A549 (cell line): ENCODE measurements around the gene BICC1. TPM values are rescaled to one million over a fixed set of nuclear protein-coding genes. Genes with fewer than 3 reads are reported as not detected.
A peak's percentile ranks its signal among the peaks of the same experiment; 100 is the strongest.

Experiments
- ATAC-seq, 2 experiments: fragments of 200-7000 bp in 1 of 2; fragments of >200 bp in 1 of 2; cut with Nextera tagmentation in 1 of 2; cut with Tn5 transposase in 1 of 2; 3 replicates each; pipeline versions ENCODE4 v1.8.0 to v1.9.1; 2018 to 2020; ENCODE audit warnings: mild to moderate bottlenecking in 1 of 2, moderate library complexity in 1 of 2
- CTCF ChIA-PET: fragments of 300-600 bp; sonication (Branson Sonifier 250); formaldehyde crosslinking; extraction: SDS; loops from one replicate; lab custom pipeline; 2021; ENCODE audit warnings: antibody characterized with exemption, inconsistent platforms; lab: Yijun Ruan, JAX
- POLR2A ChIA-PET: fragments of 350-600 bp; formaldehyde crosslinking; extraction: SDS; loops from one replicate; lab custom pipeline; 2021; ENCODE audit warnings: antibody characterized with exemption, inconsistent platforms; lab: Yijun Ruan, JAX
- DNase-seq, 2 experiments: peaks; one replicate each; pipeline versions ENCODE4 v3.0.0 to v3.0.0-alpha.2; 2011 to 2016; ENCODE audit warnings: low read depth in 1 of 2, low spot score in 1 of 2
- FAIRE-seq: peaks from 2 replicates; lab custom pipeline; 2011; peaks lifted over from hg19 to GRCh38; lab: Jason Lieb, UNC
- H3K27ac ChIP-seq, 2 experiments: fragments of >200 bp; sonication (Bioruptor Twin); formaldehyde crosslinking; 3 replicates each; pipeline ENCODE4 v1.5.1; 2016 to 2017
- H3K4me1 ChIP-seq: fragments of >200 bp; sonication (Bioruptor Twin); formaldehyde crosslinking; 3 replicates; pipeline ENCODE4 v1.6.1; 2016
- H3K4me2 ChIP-seq: fragments of >200 bp; sonication (Bioruptor Twin); formaldehyde crosslinking; 3 replicates; pipeline ENCODE4 v1.6.1; 2016
- H3K4me3 ChIP-seq: fragments of >200 bp; sonication (Bioruptor Twin); formaldehyde crosslinking; 3 replicates; pipeline ENCODE4 v1.5.1; 2016
- H3K9me3 ChIP-seq: fragments of >200 bp; sonication (Bioruptor Twin); formaldehyde crosslinking; 3 replicates; pipeline ENCODE4 v1.6.1; 2016
- BHLHE40 ChIP-seq: IDR thresholded peaks from 2 replicates; pipeline ENCODE4 v1.6.1; 2012; ENCODE audit warnings: low read depth, low read length, inconsistent platforms
- CBX2 ChIP-seq: fragments of 200-600 bp; sonication (generic); IDR thresholded peaks from 2 replicates; pipeline ENCODE4 v1.6.1; 2016; ENCODE audit warnings: low read depth, mild to moderate bottlenecking, borderline replicate concordance
- CEBPB ChIP-seq, 2 experiments: fragments of >200 bp in 1 of 2; sonication (Bioruptor Twin) in 1 of 2; formaldehyde crosslinking in 1 of 2; IDR thresholded peaks; 2 replicates each; pipeline ENCODE4 v1.6.1; 2012 to 2016
- CTCF ChIP-seq: fragments of >200 bp; sonication (Bioruptor Twin); formaldehyde crosslinking; IDR thresholded peaks from 3 replicates; pipeline ENCODE4 v1.5.1; 2016
- EHF ChIP-seq: fragments of 250-450 bp; sonication (Bioruptor Pico); IDR thresholded peaks from 2 replicates; pipeline ENCODE4 v1.5.0; 2020; ENCODE audit warnings: mild to moderate bottlenecking
- EHMT2 ChIP-seq: fragments of 200-600 bp; sonication (generic); IDR thresholded peaks from 2 replicates; pipeline ENCODE4 v1.6.1; 2016; ENCODE audit warnings: antibody characterized with exemption, low read depth, mild to moderate bottlenecking, moderate library complexity
- ELK1 ChIP-seq: fragments of 150-350 bp; IDR thresholded peaks from 2 replicates; pipeline ENCODE4 v1.6.1; 2014; ENCODE audit warnings: low read depth, mild to moderate bottlenecking, low read length
- ESRRA ChIP-seq: fragments of 150-350 bp; IDR thresholded peaks from 2 replicates; pipeline ENCODE4 v1.6.1; 2014; ENCODE audit warnings: mild to moderate bottlenecking, low read length, borderline replicate concordance
- FOSB ChIP-seq: fragments of 250-450 bp; sonication (Bioruptor Pico); IDR thresholded peaks from 2 replicates; pipeline ENCODE4 v1.5.0; 2020; ENCODE audit warnings: mild to moderate bottlenecking, moderate library complexity
- HDAC2 ChIP-seq: fragments of 200-600 bp; sonication (generic); IDR thresholded peaks from 2 replicates; pipeline ENCODE4 v1.6.1; 2016
- JUN ChIP-seq, 2 experiments: fragments of >200 bp; sonication (Bioruptor Twin); formaldehyde crosslinking; IDR thresholded peaks; 2 replicates in 1 of 2; 3 replicates in 1 of 2; pipeline ENCODE4 v1.6.1; 2016 to 2017
- JUNB ChIP-seq: fragments of >200 bp; sonication (Bioruptor Twin); formaldehyde crosslinking; IDR thresholded peaks from 2 replicates; pipeline ENCODE4 v1.6.1; 2016
- MAX ChIP-seq: IDR thresholded peaks from 2 replicates; pipeline ENCODE4 v1.6.1; 2012
- PBX3 ChIP-seq: IDR thresholded peaks from 2 replicates; pipeline ENCODE4 v1.6.1; 2012
- PHF8 ChIP-seq: fragments of 200-600 bp; sonication (generic); IDR thresholded peaks from 2 replicates; pipeline ENCODE4 v1.6.1; 2016; ENCODE audit warnings: low read depth, mild to moderate bottlenecking, antibody characterized with exemption, moderate library complexity, borderline replicate concordance
- POLR2A ChIP-seq: IDR thresholded peaks from 2 replicates; pipeline ENCODE4 v1.6.1; 2012; ENCODE audit warnings: mild to moderate bottlenecking, low read length
- SMC3 ChIP-seq: fragments of >200 bp; sonication (Bioruptor Twin); formaldehyde crosslinking; IDR thresholded peaks from 3 replicates; pipeline ENCODE4 v1.6.1; 2018; ENCODE audit warnings: inconsistent platforms
- SREBF2 ChIP-seq: fragments of 450-650 bp; IDR thresholded peaks from 2 replicates; pipeline ENCODE4 v1.6.1; 2014; ENCODE audit warnings: mild to moderate bottlenecking, moderate library complexity
- WGBS: methylation state at CpG from one replicate; pipeline ENCODE4 v1.1.6; 2017; ENCODE audit errors: missing lambda C conversion rate; 5-methylcytosine and 5-hydroxymethylcytosine counted together
- polyA plus RNA-seq, 4 experiments: library from polyadenylated mRNA; depleted of rRNA in 3 of 4; stranded (reverse); fragments of >200 nt; fragmentation: RNase III in 1 of 4; extraction: RNeasy Plus Mini Kit Qiagen cat#74134 plus additional on column Dnase treatment in 1 of 4; gene quantifications; 2 replicates in 3 of 4; 3 replicates in 1 of 4; pipeline ENCODE4 v1.2.3, GENCODE V29; 2011 to 2017

BICC1 gene
- polyA plus RNA-seq, 2 of the 4 experiments (the other 2 are of a cell fraction) = 36.9 to 56.8 TPM

GRCh38 chr10:58712141-58712540, 199.5 kb downstream of the BICC1 start:
- no peak overlapping the region for H3K27ac ChIP-seq
- 76% methylated on average over 3 of the region's 3 CpGs for WGBS
- FAIRE-seq (peak; percentile 7), ATAC-seq (no peak), DNase-seq (no peak)
- no peaks in the 10 kb centered on the region for H3K4me1 ChIP-seq
- POLR2A ChIA-PET = no interaction called here
- H3K4me2 ChIP-seq = no peak overlapping the region
- TF ChIP-seq HDAC2 (no peak), EHMT2 (no peak), POLR2A (no peak), FOSB (no peak), PBX3 (no peak), PHF8 (no peak), BHLHE40 (no peak)
- H3K4me3 ChIP-seq = no peak overlapping the region
- no peaks in the 10 kb centered on the region for H3K9me3 ChIP-seq
- CTCF ChIA-PET = no interaction called here

- Histone ChIP-seq H3K4me2 (no peak overlapping the region), H3K4me1 (peaks cover 6% of the 10 kb centered on the region; the same call in 1 of the 3 replicates), H3K27ac (no peak overlapping the region), H3K4me3 (no peak overlapping the region), H3K9me3 (no peaks in the 10 kb centered on the region)
- FAIRE-seq (no peak), ATAC-seq (no peak), DNase-seq (no peak)
- TF ChIP-seq CTCF (peak; percentile 19; the same call in 1 of the 3 replicates), PHF8 (no peak)
- 82% methylated on average over 1 of the region's 1 CpG for WGBS
- CTCF ChIA-PET = interaction anchor here (1.2 kb wide), 1 partner anchor 10 kb away, joined by 3 read pairs; no protein-coding TSS in a partner anchor
- POLR2A ChIA-PET = no interaction called here
These were observed 200.3 kb downstream of the BICC1 start for GRCh38 chr10:58712982-58713381.

- no peak for FAIRE-seq
- ATAC-seq = no peak
- Histone ChIP-seq H3K4me2 (no peak overlapping the region), H3K4me3 (no peak overlapping the region), H3K27ac (no peak overlapping the region), H3K4me1 (peaks cover 13% of the 10 kb centered on the region), H3K9me3 (no peaks in the 10 kb centered on the region)
- ChIA-PET POLR2A (no interaction called here), CTCF (no interaction called here)
- 85% methylated on average over 2 of the region's 2 CpGs for WGBS
- no peak for DNase-seq
- TF ChIP-seq EHF (CRISPR knock-in tag) = no peak
- TF ChIP-seq JUN (IDR thresholded peaks at IDR 0.05) = no peak
- TF ChIP-seq CBX2 = no peak
- no peak for TF ChIP-seq MAX
- TF ChIP-seq PBX3 = no peak
- no peak for TF ChIP-seq ELK1
- TF ChIP-seq JUNB = no peak
- TF ChIP-seq ESRRA = no peak
- no peak for TF ChIP-seq PHF8
- TF ChIP-seq SMC3 = no peak
- no peak for TF ChIP-seq SREBF2
- TF ChIP-seq CEBPB (IDR thresholded peaks at IDR 0.05) = no peak
These were observed 201.7 kb downstream of the BICC1 start for GRCh38 chr10:58714409-58714808.
